ENCODE results near the gene KCMF1. TPM values are rescaled to one million over a fixed set of nuclear protein-coding genes. Genes with fewer than 3 reads are reported as not detected.
A peak's percentile ranks its signal among the peaks of the same experiment; 100 is the strongest.

The KCMF1 gene
- total and polyA plus RNA-seq, 2 of the 13 experiments (the other 11 are each of a cell fraction or from before 2014, with no cell fraction given) = 62.1 to 116 TPM

DNA sequence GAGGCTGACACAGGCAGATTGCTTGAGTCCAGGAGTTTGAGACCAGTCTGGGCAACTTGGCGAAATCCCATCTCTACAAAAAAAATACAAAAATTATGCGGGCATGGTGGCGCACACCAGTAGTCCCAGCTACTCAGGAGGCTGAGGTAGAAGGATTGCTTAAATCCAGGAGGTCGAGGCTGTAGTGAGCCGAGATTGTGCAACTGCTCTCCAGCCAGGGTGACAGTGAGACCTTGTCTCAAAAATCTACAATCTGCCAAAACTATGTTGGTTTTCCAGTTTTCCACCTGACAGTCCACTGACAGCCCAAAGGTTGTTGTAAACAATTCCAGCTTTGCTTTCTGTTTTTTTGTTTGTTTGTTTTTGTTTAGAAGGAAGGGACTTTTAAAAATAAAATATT is 51.3 kb downstream of the KCMF1 start:
- CTCF ChIA-PET (ENCODE audit: low intra/inter-chr PET ratio, low total read pairs) = no interaction called here
- peaks cover 39% of the 10 kb centered on the region for H4K20me1 ChIP-seq (ENCODE audit: insufficient read depth, low read length)

DNA sequence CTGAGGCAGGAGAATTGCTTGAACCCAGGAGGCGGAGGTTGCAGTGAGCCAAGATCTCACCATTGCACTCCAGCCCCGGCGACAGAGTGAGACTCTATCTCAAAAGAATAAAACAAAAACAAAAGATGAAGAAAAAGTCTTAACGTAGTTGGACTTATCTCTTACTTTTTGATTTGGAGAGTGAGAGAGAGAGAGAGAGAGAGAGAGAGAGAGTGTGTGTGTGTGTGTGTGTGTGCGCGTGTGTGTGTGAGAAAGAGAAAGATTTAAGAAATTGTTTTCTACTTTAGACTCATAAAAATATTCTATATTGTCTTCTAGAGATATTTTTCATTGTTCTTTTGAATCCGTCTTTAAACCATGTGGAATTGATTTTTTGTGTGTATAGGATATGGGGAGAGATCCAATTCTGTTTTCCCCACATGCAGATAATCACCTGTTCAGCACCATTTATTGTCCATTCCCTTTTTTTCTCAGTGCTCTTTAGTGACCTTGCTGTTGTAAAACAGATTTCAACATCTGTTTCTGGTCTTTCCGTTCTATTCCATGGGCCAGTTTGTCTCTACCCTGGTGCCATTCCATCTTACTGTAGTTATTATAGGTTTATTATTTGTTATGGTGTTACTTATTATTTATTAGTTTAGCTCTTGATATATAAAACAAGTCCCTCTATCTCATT is 53.5 kb downstream of the KCMF1 start:
- TF ChIP-seq ZNF34 (CRISPR knock-in tag; IDR thresholded peaks at IDR 0.05; ENCODE audit: borderline replicate concordance) = no peak
- no peaks in the 10 kb centered on the region for H3K27me3 ChIP-seq (ENCODE audit: control insufficient read depth in 1 of 2, insufficient read depth in 2 of 2, low read length in 2 of 2)
- H2AFZ ChIP-seq (ENCODE audit: low read length) = no peak overlapping the region
- no peak for DNase-seq (ENCODE audit: low spot score)
- intact Hi-C loops (cut with micrococcal nuclease; ENCODE audit: unreplicated experiment) (no loop called here), in situ Hi-C loops (cut with HindIII; ENCODE audit: extremely low pct_ligation_motif_present, low pct_unique_long_range_greater_than_20kb) (no loop called here)
- peaks cover 57% of the 10 kb centered on the region for H3K79me2 ChIP-seq (ENCODE audit: insufficient read depth, low read length)
- H3K4me1 ChIP-seq (ENCODE audit: insufficient read depth, low read length) = peaks cover 10% of the 10 kb centered on the region
- peaks cover 19% of the 10 kb centered on the region for H4K20me1 ChIP-seq (ENCODE audit: insufficient read depth, low read length)
- WGBS (ENCODE audit: low lambda C conversion rate) = 93% methylated on average over 8 of the region's 8 CpGs
- peaks cover 8 to 22% of the 10 kb centered on the region in 2 experiments for H3K36me3 ChIP-seq (replicated peaks in 1 of 2; ENCODE audit: control insufficient read depth in 1 of 2, insufficient read depth in 2 of 2, low read length in 2 of 2)
- BruUV-seq (replicated peaks) = no TSS peak
- no peak overlapping the region for H3K9ac ChIP-seq (ENCODE audit: insufficient read depth, low read depth, low read length)
- H3K27ac ChIP-seq (ENCODE audit: extremely low read length, insufficient read depth, low read length) = no peak overlapping the region
- H3K9me3 ChIP-seq (ENCODE audit: low read length) = no peaks in the 10 kb centered on the region
- no peak for ATAC-seq
- ChIA-PET POLR2A (no interaction called here), CTCF (ENCODE audit: low intra/inter-chr PET ratio, low total read pairs) (no interaction called here)
- H3K4me2 ChIP-seq (ENCODE audit: low read depth, low read length) = no peak overlapping the region
- H3K4me3 ChIP-seq (replicated peaks in 1 of 3; ENCODE audit: insufficient read depth in 1 of 3, low read depth in 2 of 3, low read length in 3 of 3) = no peak overlapping the region
- FAIRE-seq = no peak

More for the DNA sequence above, 51.3 kb downstream of the KCMF1 start:
- no peak for FAIRE-seq
- 95% methylated on average over 5 of the region's 5 CpGs for WGBS (ENCODE audit: low lambda C conversion rate)
- Histone ChIP-seq H3K27me3 (ENCODE audit: control insufficient read depth in 1 of 2, insufficient read depth in 2 of 2, low read length in 2 of 2) (no peaks in the 10 kb centered on the region), H3K9me3 (ENCODE audit: low read length) (no peaks in the 10 kb centered on the region), H3K27ac (ENCODE audit: extremely low read length, insufficient read depth, low read length) (no peak overlapping the region), H3K9ac (ENCODE audit: insufficient read depth, low read depth, low read length) (no peak overlapping the region), H3K4me2 (ENCODE audit: low read depth, low read length) (no peak overlapping the region), H3K36me3 (replicated peaks in 1 of 2; ENCODE audit: control insufficient read depth in 1 of 2, insufficient read depth in 2 of 2, low read length in 2 of 2) (peaks cover 3 to 4% of the 10 kb centered on the region in 2 experiments; a peak in 4 of 5 replicates), H3K4me3 (replicated peaks in 1 of 3; ENCODE audit: insufficient read depth in 1 of 3, low read depth in 2 of 3, low read length in 3 of 3) (no peak overlapping the region), H3K79me2 (ENCODE audit: insufficient read depth, low read length) (peaks cover 78% of the 10 kb centered on the region), H3K4me1 (ENCODE audit: insufficient read depth, low read length) (peaks cover 25% of the 10 kb centered on the region), H2AFZ (ENCODE audit: low read length) (no peak overlapping the region)
- no peak for ATAC-seq
- POLR2A ChIA-PET = interaction anchor here (0.7 kb wide), 1 partner anchor 297 kb away, joined by 3 read pairs; no protein-coding TSS in a partner anchor
- BruUV-seq (replicated peaks) = no TSS peak
- TF ChIP-seq GZF1 (CRISPR knock-in tag; IDR thresholded peaks at IDR 0.05) (no peak), CEBPB (IDR thresholded peaks at IDR 0.05; ENCODE audit: borderline replicate concordance, low read depth, low read length) (peak; percentile 71), CEBPG (CRISPR knock-in tag; IDR thresholded peaks at IDR 0.05) (peak; percentile 69), ZNF460 (CRISPR knock-in tag; IDR thresholded peaks at IDR 0.05; ENCODE audit: borderline replicate concordance) (peak; percentile 44; the same call in 1 of the 2 replicates)
- TF ChIP-seq, protein P1, sequence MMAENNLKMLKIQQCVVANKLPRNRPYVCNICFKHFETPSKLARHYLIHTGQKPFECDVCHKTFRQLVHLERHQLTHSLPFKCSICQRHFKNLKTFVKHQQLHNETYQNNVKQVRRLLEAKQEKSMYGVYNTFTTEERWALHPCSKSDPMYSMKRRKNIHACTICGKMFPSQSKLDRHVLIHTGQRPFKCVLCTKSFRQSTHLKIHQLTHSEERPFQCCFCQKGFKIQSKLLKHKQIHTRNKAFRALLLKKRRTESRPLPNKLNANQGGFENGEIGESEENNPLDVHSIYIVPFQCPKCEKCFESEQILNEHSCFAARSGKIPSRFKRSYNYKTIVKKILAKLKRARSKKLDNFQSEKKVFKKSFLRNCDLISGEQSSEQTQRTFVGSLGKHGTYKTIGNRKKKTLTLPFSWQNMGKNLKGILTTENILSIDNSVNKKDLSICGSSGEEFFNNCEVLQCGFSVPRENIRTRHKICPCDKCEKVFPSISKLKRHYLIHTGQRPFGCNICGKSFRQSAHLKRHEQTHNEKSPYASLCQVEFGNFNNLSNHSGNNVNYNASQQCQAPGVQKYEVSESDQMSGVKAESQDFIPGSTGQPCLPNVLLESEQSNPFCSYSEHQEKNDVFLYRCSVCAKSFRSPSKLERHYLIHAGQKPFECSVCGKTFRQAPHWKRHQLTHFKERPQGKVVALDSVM (CRISPR knock-in tag; IDR thresholded peaks at IDR 0.05) = peak; percentile 82
- intact Hi-C loops (cut with micrococcal nuclease; ENCODE audit: unreplicated experiment) (no loop called here), in situ Hi-C loops (cut with HindIII; ENCODE audit: extremely low pct_ligation_motif_present, low pct_unique_long_range_greater_than_20kb) (no loop called here)
- DNase-seq (ENCODE audit: low spot score) = no peak
